ENCODE data around the gene ZRANB1. TPM values are rescaled to one million over a fixed set of nuclear protein-coding genes. Genes with fewer than 3 reads are reported as not detected.
A peak's percentile ranks its signal among the peaks of the same experiment; 100 is the strongest.

Gene ZRANB1
- total RNA-seq, 1 donor from 2014 or later, result 14.9 TPM

DNA sequence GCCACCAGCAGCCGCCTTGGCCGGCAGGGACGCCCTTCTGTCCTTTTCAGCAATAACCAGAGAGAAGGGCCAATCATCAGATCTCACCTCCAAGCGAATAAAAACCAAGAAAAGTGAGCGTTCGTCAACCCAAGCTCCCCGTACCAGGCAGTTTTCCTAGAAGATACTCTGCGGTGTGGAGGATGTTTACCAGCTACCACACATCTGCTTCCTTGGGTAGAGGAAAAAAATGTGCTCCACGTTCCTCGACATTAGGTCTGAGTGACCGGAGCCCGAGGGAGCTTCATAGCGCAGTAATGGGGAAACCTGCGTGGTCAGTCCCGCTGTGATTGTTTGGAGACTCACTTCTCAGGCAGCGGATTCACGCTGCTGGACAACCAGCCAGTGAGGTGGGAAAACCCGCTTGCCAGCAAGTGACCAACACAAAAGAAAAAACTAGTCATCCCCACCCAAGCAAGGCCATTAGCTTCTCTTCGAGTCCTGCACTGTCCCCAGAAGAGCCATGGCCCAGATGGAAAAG, 73.0 kb downstream of the ZRANB1 start:
- intact Hi-C loops (cut with micrococcal nuclease), result no loop called here
- no peak overlapping the region for H3K4me3 Mint-ChIP-seq
- DNase-seq, result no peak
- no peaks in the 10 kb centered on the region for H3K36me3 Mint-ChIP-seq (ENCODE audit: low read depth)
- no peaks in the 10 kb centered on the region for H3K9me3 Mint-ChIP-seq
- peaks cover 4% of the 10 kb centered on the region for H3K4me1 Mint-ChIP-seq
- H3K27me3 Mint-ChIP-seq, result peaks cover 25% of the 10 kb centered on the region
- H3K27ac Mint-ChIP-seq, result no peak overlapping the region

GRCh38 chr10:125015356-125015944, 73.5 kb downstream of the ZRANB1 start:
- Mint-ChIP-seq H3K4me3 (no peak overlapping the region), H3K4me1 (peaks cover 4% of the 10 kb centered on the region), H3K27ac (no peak overlapping the region), H3K9me3 (no peaks in the 10 kb centered on the region), H3K27me3 (peaks cover 23% of the 10 kb centered on the region), H3K36me3 (ENCODE audit: low read depth) (no peaks in the 10 kb centered on the region)
- peak; percentile 66 for DNase-seq
- intact Hi-C loops (cut with micrococcal nuclease), result no loop called here

GRCh38 chr10:125016123-125016522, 74.2 kb downstream of the ZRANB1 start:
- peaks cover 20% of the 10 kb centered on the region for H3K27me3 Mint-ChIP-seq
- H3K36me3 Mint-ChIP-seq (ENCODE audit: low read depth), result no peaks in the 10 kb centered on the region
- H3K4me3 Mint-ChIP-seq, result no peak overlapping the region
- DNase-seq, result no peak
- no peak overlapping the region for H3K27ac Mint-ChIP-seq
- H3K4me1 Mint-ChIP-seq, result peaks cover 4% of the 10 kb centered on the region
- intact Hi-C loops (cut with micrococcal nuclease), result no loop called here
- no peaks in the 10 kb centered on the region for H3K9me3 Mint-ChIP-seq

- Mint-ChIP-seq H3K4me1 (peaks cover 4% of the 10 kb centered on the region), H3K27ac (no peak overlapping the region), H3K9me3 (no peaks in the 10 kb centered on the region), H3K27me3 (peaks cover 20% of the 10 kb centered on the region), H3K4me3 (no peak overlapping the region), H3K36me3 (ENCODE audit: low read depth) (no peaks in the 10 kb centered on the region)
- DNase-seq, result no peak
- intact Hi-C loops (cut with micrococcal nuclease), result no loop called here
Observed at GRCh38 chr10:125016611-125017202, 74.8 kb downstream of the ZRANB1 start.

- Mint-ChIP-seq H3K9me3 (no peaks in the 10 kb centered on the region), H3K4me1 (peaks cover 4% of the 10 kb centered on the region), H3K36me3 (ENCODE audit: low read depth) (no peaks in the 10 kb centered on the region), H3K4me3 (no peak overlapping the region), H3K27me3 (peaks cover 20% of the 10 kb centered on the region), H3K27ac (no peak overlapping the region)
- DNase-seq, result no peak
- intact Hi-C loops (cut with micrococcal nuclease), result no loop called here
Observed at GRCh38 chr10:125017547-125018298, 75.8 kb downstream of the ZRANB1 start.

DNA sequence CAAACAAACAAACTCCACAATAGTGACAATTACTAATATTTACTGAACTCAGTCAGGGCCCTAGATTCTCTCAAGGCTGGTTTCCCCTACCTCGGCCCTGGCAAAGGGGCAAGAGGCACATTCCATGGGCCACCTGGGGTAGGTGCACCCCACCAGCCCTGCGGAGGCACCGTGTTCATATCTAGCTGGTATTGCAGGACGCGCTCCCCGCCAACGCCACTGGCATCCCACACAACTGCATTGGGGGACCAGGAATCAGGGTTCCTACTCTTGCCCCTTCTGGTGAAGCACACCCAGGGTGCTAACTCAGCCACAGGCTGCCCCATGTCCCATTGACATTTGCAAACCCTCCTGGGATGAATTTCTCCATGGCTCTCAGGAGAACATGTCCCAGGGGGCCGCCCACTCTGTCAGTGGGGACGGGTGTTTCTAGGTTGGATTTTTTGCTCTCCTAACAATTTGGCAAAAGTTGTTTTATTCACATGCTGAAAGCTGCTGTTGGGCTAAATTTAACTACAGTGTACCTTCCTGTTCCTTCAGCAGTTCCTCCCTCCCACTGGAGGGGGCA, 76.7 kb downstream of the ZRANB1 start:
- Mint-ChIP-seq H3K27me3 (peaks cover 20% of the 10 kb centered on the region), H3K9me3 (no peaks in the 10 kb centered on the region), H3K36me3 (ENCODE audit: low read depth) (no peaks in the 10 kb centered on the region), H3K4me3 (no peak overlapping the region), H3K27ac (no peak overlapping the region), H3K4me1 (peaks cover 4% of the 10 kb centered on the region)
- intact Hi-C loops (cut with micrococcal nuclease), result no loop called here
- no peak for DNase-seq

- DNase-seq, result no peak
- peaks cover 2% of the 10 kb centered on the region for H3K4me1 Mint-ChIP-seq
- intact Hi-C loops (cut with micrococcal nuclease), result no loop called here
- no peak overlapping the region for H3K27ac Mint-ChIP-seq
- peaks cover 12% of the 10 kb centered on the region for H3K27me3 Mint-ChIP-seq
- no peaks in the 10 kb centered on the region for H3K9me3 Mint-ChIP-seq
- H3K4me3 Mint-ChIP-seq, result no peak overlapping the region
- H3K36me3 Mint-ChIP-seq (ENCODE audit: low read depth), result no peaks in the 10 kb centered on the region
Observed at GRCh38 chr10:125020386-125020785, 78.5 kb downstream of the ZRANB1 start.

DNA sequence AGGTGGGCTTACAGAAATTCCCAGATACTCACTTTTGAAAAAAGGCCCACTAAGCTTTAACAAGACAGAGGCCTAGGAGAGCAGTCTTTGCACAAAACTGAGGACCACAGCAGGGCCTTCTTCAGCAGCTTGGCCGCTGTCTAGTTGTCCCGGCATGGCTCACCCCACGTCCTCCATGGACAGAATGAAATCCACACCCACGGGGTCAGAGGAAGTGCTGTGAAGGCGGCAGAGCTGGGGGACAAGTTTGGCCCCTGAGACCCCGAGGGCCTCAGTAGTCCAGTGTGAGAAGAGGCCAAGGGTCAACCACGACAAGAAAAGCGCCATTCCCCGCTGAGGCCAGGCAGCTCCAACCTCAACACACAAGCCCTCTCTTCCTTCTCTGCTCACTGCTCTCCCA, 78.9 kb downstream of the ZRANB1 start:
- no peaks in the 10 kb centered on the region for H3K9me3 Mint-ChIP-seq
- intact Hi-C loops (cut with micrococcal nuclease), result no loop called here
- peaks cover 12% of the 10 kb centered on the region for H3K27me3 Mint-ChIP-seq
- no peaks in the 10 kb centered on the region for H3K36me3 Mint-ChIP-seq (ENCODE audit: low read depth)
- no peaks in the 10 kb centered on the region for H3K4me1 Mint-ChIP-seq
- no peak overlapping the region for H3K4me3 Mint-ChIP-seq
- DNase-seq, result no peak
- no peak overlapping the region for H3K27ac Mint-ChIP-seq

- Mint-ChIP-seq H3K27me3 (peaks cover 10% of the 10 kb centered on the region), H3K4me3 (no peak overlapping the region), H3K9me3 (no peaks in the 10 kb centered on the region), H3K4me1 (no peaks in the 10 kb centered on the region), H3K27ac (no peak overlapping the region), H3K36me3 (ENCODE audit: low read depth) (no peaks in the 10 kb centered on the region)
- intact Hi-C loops (cut with micrococcal nuclease), result no loop called here
- DNase-seq, result no peak
Observed at GRCh38 chr10:125021686-125022344, 79.9 kb downstream of the ZRANB1 start.

- DNase-seq, result no peak
- Mint-ChIP-seq H3K36me3 (ENCODE audit: low read depth) (no peaks in the 10 kb centered on the region), H3K4me3 (no peak overlapping the region), H3K9me3 (no peaks in the 10 kb centered on the region), H3K27ac (no peak overlapping the region), H3K27me3 (peaks cover 6% of the 10 kb centered on the region), H3K4me1 (no peaks in the 10 kb centered on the region)
- intact Hi-C loops (cut with micrococcal nuclease), result no loop called here
Observed at GRCh38 chr10:125022671-125023070, 80.7 kb downstream of the ZRANB1 start.

GRCh38 chr10:125023255-125023654, 81.3 kb downstream of the ZRANB1 start:
- Mint-ChIP-seq H3K36me3 (ENCODE audit: low read depth) (no peaks in the 10 kb centered on the region), H3K4me3 (no peak overlapping the region), H3K9me3 (no peaks in the 10 kb centered on the region), H3K27ac (no peak overlapping the region), H3K27me3 (peaks cover 6% of the 10 kb centered on the region), H3K4me1 (no peaks in the 10 kb centered on the region)
- intact Hi-C loops (cut with micrococcal nuclease), result no loop called here
- no peak for DNase-seq

GRCh38 chr10:125023862-125024496, 82.1 kb downstream of the ZRANB1 start:
- Mint-ChIP-seq H3K4me3 (no peak overlapping the region), H3K36me3 (ENCODE audit: low read depth) (no peaks in the 10 kb centered on the region), H3K9me3 (no peaks in the 10 kb centered on the region), H3K27me3 (peaks cover 3% of the 10 kb centered on the region), H3K27ac (no peak overlapping the region), H3K4me1 (no peaks in the 10 kb centered on the region)
- no peak for DNase-seq
- intact Hi-C loops (cut with micrococcal nuclease), result no loop called here

DNA sequence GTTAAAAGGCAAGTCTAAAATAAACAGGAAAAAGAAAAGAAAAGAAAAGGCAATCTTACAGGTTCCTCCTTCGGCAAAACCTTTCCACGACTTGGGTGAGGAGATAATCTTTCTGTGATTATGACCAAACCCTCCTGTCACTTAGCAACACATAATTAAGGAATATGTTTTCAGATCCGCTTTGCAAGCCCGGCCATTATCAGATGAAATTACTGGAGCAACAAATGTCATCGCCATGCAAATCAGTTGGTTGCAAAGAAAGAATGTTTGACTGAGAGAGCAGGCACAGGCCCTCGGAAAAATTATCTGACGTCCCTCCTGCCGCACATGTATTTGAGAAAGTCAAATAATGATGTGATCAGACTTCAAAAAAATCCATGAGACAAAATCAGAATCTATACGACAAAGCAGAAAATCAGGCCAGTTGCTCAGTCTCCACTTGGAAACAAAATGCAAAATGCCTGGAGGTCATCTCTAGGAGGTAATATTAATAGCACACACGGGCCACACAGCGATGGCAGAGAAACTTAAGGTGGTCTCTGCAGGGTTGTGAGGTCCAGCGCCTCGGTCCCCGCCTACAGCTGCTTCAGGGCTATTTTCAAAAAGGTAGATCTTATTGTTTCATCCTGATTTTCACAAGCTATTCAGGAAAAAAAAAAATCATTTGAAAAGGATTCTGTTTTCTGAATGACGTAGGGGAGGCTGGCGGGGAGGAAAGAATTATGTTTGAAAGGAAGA, 82.7 kb downstream of the ZRANB1 start:
- Mint-ChIP-seq H3K27me3 (peaks cover 1% of the 10 kb centered on the region), H3K36me3 (ENCODE audit: low read depth) (no peaks in the 10 kb centered on the region), H3K4me1 (no peaks in the 10 kb centered on the region), H3K27ac (no peak overlapping the region), H3K4me3 (no peak overlapping the region), H3K9me3 (no peaks in the 10 kb centered on the region)
- intact Hi-C loops (cut with micrococcal nuclease), result no loop called here
- no peak for DNase-seq

Measured in activated CD4-positive, alpha-beta T cell treated with anti-CD3 and anti-CD28 coated beads, Interleukin-2, amount 10 ng/mL, durations not matched to agents 24 days and 14 days (primary cell).